GM23338 (cell line): ENCODE results near the gene MRC2. TPM values are rescaled to one million over a fixed set of nuclear protein-coding genes. Genes with fewer than 3 reads are reported as not detected.

Experiments
- ATAC-seq: fragments of 200-7000 bp; cut with Tn5 transposase; 3 replicates; pipeline ENCODE4 v1.9.1; 2020
- DNase-seq: peaks from one replicate; pipeline ENCODE4 v3.0.0-alpha.2; 2015; ENCODE audit warnings: low spot score
- H2AFZ ChIP-seq: fragments of 200-600 bp; sonication (generic); 2 replicates; pipeline ENCODE4 v1.8.0; 2016; ENCODE audit warnings: antibody characterized with exemption, mild to moderate bottlenecking, moderate library complexity
- H3F3A ChIP-seq: fragments of 200-600 bp; sonication (generic); replicated peaks from 2 replicates; pipeline ENCODE4 v1.8.0; 2017; ENCODE audit warnings: antibody characterized with exemption, mixed run types, low read depth
- H3K27ac ChIP-seq: fragments of 200-600 bp; sonication (generic); 2 replicates; pipeline ENCODE4 v1.6.1; 2016; ENCODE audit warnings: low read depth
- H3K27me3 ChIP-seq: fragments of 200-600 bp; sonication (generic); 2 replicates; pipeline ENCODE4 v1.8.0; 2016; ENCODE audit warnings: mild to moderate bottlenecking, mixed run types, moderate library complexity; ENCODE audit not compliant: insufficient read depth
- H3K36me3 ChIP-seq: fragments of 200-600 bp; sonication (generic); 2 replicates; pipeline ENCODE4 v1.8.0; 2016; ENCODE audit warnings: mild to moderate bottlenecking; ENCODE audit not compliant: insufficient read depth
- H3K4me1 ChIP-seq: fragments of 200-600 bp; sonication (generic); 2 replicates; pipeline ENCODE4 v1.8.0; 2016; ENCODE audit warnings: mild to moderate bottlenecking, moderate library complexity; ENCODE audit not compliant: insufficient read depth
- H3K4me2 ChIP-seq: fragments of 200-600 bp; sonication (generic); 2 replicates; pipeline ENCODE4 v1.7.1; 2017; ENCODE audit warnings: mixed run types
- H3K4me3 ChIP-seq: fragments of 200-600 bp; sonication (generic); 2 replicates; pipeline ENCODE4 v1.6.1; 2016; ENCODE audit warnings: mixed run types
- H3K79me2 ChIP-seq: fragments of 200-600 bp; sonication (generic); replicated peaks from 2 replicates; pipeline ENCODE4 v1.8.0; 2017; ENCODE audit warnings: mild to moderate bottlenecking; ENCODE audit not compliant: insufficient read depth
- H3K9me2 ChIP-seq: fragments of 200-600 bp; sonication (generic); 2 replicates; pipeline ENCODE4 v1.8.0; 2017; ENCODE audit not compliant: insufficient read depth
- H4K20me1 ChIP-seq: fragments of 200-600 bp; sonication (generic); replicated peaks from 2 replicates; pipeline ENCODE4 v1.8.0; 2017; ENCODE audit warnings: mild to moderate bottlenecking; ENCODE audit not compliant: insufficient read depth
- H3K27ac Mint-ChIP-seq: 2 replicates; pipeline ENCODE4 v1.8.0; 2020; ENCODE audit warnings: inconsistent platforms, mild to moderate bottlenecking, moderate library complexity, mixed read lengths
- H3K27me3 Mint-ChIP-seq: 3 replicates; pipeline ENCODE4 v1.8.0; 2022; ENCODE audit warnings: low read depth, mild to moderate bottlenecking, moderate library complexity, mixed read lengths, inconsistent platforms; ENCODE audit not compliant: insufficient read depth, poor library complexity
- H3K36me3 Mint-ChIP-seq: 3 replicates; pipeline ENCODE4 v1.8.0; 2021; ENCODE audit warnings: low read depth, mild to moderate bottlenecking, inconsistent platforms, moderate library complexity, mixed read lengths
- H3K4me1 Mint-ChIP-seq: 3 replicates; pipeline ENCODE4 v1.8.0; 2020; ENCODE audit warnings: mild to moderate bottlenecking, inconsistent platforms, mixed read lengths
- H3K4me3 Mint-ChIP-seq: 3 replicates; pipeline ENCODE4 v1.8.0; 2021; ENCODE audit warnings: moderate library complexity, mild to moderate bottlenecking, inconsistent platforms, mixed read lengths
- H3K9me3 Mint-ChIP-seq: 3 replicates; pipeline ENCODE4 v1.8.0; 2020; ENCODE audit warnings: moderate library complexity, mild to moderate bottlenecking, inconsistent platforms, mixed read lengths
- CREB1 ChIP-seq: fragments of 250-450 bp; sonication (Bioruptor Pico); IDR thresholded peaks from 2 replicates; pipeline ENCODE4 v1.5.0; 2020; ENCODE audit warnings: low read depth, mild to moderate bottlenecking, moderate library complexity
- ETS1 ChIP-seq: IDR thresholded peaks from 2 replicates; pipeline ENCODE4 v1.6.1; 2016; ENCODE audit warnings: antibody characterized with exemption
- EZH2 ChIP-seq: fragments of 200-600 bp; sonication (generic); IDR thresholded peaks from one replicate; pipeline ENCODE4 v1.8.0; 2017; ENCODE audit warnings: antibody characterized with exemption, mild to moderate bottlenecking, low read depth; ENCODE audit not compliant: unreplicated experiment
- JUNB ChIP-seq: IDR thresholded peaks from one replicate; pipeline ENCODE4 v1.6.1; 2016; ENCODE audit warnings: antibody characterized with exemption; ENCODE audit not compliant: unreplicated experiment
- STAT1 ChIP-seq: IDR thresholded peaks from one replicate; pipeline ENCODE4 v1.6.1; 2016; ENCODE audit warnings: antibody characterized with exemption; ENCODE audit not compliant: unreplicated experiment
- ZNF331 ChIP-seq: fragments of 250-450 bp; sonication (Bioruptor Pico); IDR thresholded peaks from 2 replicates; pipeline ENCODE4 v1.5.0; 2020; ENCODE audit warnings: low read depth, mild to moderate bottlenecking, moderate library complexity
- polyA plus RNA-seq: library from polyadenylated mRNA; unstranded; fragments of >200 nt; fragmentation: Nextera tagmentation; extraction: Ambion mirVana; gene quantifications from 2 replicates; pipeline ENCODE4 v1.2.1, GENCODE V29; 2016
- total RNA-seq: library from RNA; depleted of rRNA; stranded (reverse); fragments of >200 nt; shearing (Covaris generic); gene quantifications from 2 replicates; pipeline ENCODE4 v1.2.3, GENCODE V29; 2014
- TF ChIP-seq, protein P1 (sequence below): IDR thresholded peaks from one replicate; pipeline ENCODE4 v1.6.1; 2018; ENCODE audit warnings: antibody characterized with exemption; ENCODE audit not compliant: unreplicated experiment
- TF ChIP-seq, protein P2 (sequence below): fragments of 250-450 bp; sonication (Bioruptor Pico); IDR thresholded peaks from 2 replicates; pipeline ENCODE4 v1.5.0; 2020; ENCODE audit warnings: mild to moderate bottlenecking, moderate library complexity

MRC2 gene
- total and polyA plus RNA-seq, 2 experiments from 2014 or later, result 8.0 to 38.6 TPM

DNA sequence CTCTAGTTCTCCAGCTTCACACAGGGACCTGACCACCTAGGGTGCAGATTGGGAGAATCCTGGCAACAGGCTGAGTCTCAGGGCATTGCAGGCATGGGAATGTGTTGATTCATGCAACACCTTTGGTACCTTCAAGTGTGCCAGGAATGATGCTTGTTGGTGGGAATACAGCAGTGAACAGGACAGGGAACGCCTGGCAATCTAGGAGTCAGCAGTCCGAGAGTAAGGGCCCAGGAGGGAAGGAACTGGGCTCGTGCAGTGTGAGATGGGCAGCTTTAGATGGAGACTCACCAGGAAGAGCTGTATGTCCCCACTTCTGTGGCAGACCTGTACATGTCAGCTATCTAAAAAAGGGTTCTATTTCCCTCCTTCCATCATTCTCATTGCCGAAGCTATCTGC is 12.0 kb upstream of the MRC2 start (continued):
- TF ChIP-seq, protein P1, sequence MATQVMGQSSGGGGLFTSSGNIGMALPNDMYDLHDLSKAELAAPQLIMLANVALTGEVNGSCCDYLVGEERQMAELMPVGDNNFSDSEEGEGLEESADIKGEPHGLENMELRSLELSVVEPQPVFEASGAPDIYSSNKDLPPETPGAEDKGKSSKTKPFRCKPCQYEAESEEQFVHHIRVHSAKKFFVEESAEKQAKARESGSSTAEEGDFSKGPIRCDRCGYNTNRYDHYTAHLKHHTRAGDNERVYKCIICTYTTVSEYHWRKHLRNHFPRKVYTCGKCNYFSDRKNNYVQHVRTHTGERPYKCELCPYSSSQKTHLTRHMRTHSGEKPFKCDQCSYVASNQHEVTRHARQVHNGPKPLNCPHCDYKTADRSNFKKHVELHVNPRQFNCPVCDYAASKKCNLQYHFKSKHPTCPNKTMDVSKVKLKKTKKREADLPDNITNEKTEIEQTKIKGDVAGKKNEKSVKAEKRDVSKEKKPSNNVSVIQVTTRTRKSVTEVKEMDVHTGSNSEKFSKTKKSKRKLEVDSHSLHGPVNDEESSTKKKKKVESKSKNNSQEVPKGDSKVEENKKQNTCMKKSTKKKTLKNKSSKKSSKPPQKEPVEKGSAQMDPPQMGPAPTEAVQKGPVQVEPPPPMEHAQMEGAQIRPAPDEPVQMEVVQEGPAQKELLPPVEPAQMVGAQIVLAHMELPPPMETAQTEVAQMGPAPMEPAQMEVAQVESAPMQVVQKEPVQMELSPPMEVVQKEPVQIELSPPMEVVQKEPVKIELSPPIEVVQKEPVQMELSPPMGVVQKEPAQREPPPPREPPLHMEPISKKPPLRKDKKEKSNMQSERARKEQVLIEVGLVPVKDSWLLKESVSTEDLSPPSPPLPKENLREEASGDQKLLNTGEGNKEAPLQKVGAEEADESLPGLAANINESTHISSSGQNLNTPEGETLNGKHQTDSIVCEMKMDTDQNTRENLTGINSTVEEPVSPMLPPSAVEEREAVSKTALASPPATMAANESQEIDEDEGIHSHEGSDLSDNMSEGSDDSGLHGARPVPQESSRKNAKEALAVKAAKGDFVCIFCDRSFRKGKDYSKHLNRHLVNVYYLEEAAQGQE, result no peak
- TF ChIP-seq STAT1, result no peak
- no peak for TF ChIP-seq JUNB

GRCh38 chr17:62616993-62617893 is 10.2 kb upstream of the MRC2 start:
- H3K4me3 Mint-ChIP-seq, result peak overlapping the region; percentile 52
- H3K27me3 Mint-ChIP-seq, result peaks cover 12% of the 10 kb centered on the region
- no peaks in the 10 kb centered on the region for H3K9me3 Mint-ChIP-seq
- peak; percentile 80 for DNase-seq
- Histone ChIP-seq H3K4me3 (no peak overlapping the region), H3K36me3 (no peaks in the 10 kb centered on the region), H4K20me1 (no peaks in the 10 kb centered on the region; the same call in 1 of the 2 replicates), H3K27ac (peak overlapping the region; percentile 90), H3K4me1 (peaks cover 16% of the 10 kb centered on the region), H3F3A (0 out of 2 replicates have a peak, but pooled peaks cover 2% of the 10 kb centered on the region), H2AFZ (no peak overlapping the region), H3K79me2 (0 out of 2 replicates have a peak, but pooled peaks cover 4% of the 10 kb centered on the region), H3K27me3 (no peaks in the 10 kb centered on the region), H3K9me2 (no peaks in the 10 kb centered on the region), H3K4me2 (peak overlapping the region; percentile 49)
- peaks cover 23% of the 10 kb centered on the region for H3K4me1 Mint-ChIP-seq
- peaks cover 10% of the 10 kb centered on the region for H3K36me3 Mint-ChIP-seq
- H3K27ac Mint-ChIP-seq, result peak overlapping the region; percentile 97
- ATAC-seq, result peak; percentile 94
- TF ChIP-seq, protein P2, sequence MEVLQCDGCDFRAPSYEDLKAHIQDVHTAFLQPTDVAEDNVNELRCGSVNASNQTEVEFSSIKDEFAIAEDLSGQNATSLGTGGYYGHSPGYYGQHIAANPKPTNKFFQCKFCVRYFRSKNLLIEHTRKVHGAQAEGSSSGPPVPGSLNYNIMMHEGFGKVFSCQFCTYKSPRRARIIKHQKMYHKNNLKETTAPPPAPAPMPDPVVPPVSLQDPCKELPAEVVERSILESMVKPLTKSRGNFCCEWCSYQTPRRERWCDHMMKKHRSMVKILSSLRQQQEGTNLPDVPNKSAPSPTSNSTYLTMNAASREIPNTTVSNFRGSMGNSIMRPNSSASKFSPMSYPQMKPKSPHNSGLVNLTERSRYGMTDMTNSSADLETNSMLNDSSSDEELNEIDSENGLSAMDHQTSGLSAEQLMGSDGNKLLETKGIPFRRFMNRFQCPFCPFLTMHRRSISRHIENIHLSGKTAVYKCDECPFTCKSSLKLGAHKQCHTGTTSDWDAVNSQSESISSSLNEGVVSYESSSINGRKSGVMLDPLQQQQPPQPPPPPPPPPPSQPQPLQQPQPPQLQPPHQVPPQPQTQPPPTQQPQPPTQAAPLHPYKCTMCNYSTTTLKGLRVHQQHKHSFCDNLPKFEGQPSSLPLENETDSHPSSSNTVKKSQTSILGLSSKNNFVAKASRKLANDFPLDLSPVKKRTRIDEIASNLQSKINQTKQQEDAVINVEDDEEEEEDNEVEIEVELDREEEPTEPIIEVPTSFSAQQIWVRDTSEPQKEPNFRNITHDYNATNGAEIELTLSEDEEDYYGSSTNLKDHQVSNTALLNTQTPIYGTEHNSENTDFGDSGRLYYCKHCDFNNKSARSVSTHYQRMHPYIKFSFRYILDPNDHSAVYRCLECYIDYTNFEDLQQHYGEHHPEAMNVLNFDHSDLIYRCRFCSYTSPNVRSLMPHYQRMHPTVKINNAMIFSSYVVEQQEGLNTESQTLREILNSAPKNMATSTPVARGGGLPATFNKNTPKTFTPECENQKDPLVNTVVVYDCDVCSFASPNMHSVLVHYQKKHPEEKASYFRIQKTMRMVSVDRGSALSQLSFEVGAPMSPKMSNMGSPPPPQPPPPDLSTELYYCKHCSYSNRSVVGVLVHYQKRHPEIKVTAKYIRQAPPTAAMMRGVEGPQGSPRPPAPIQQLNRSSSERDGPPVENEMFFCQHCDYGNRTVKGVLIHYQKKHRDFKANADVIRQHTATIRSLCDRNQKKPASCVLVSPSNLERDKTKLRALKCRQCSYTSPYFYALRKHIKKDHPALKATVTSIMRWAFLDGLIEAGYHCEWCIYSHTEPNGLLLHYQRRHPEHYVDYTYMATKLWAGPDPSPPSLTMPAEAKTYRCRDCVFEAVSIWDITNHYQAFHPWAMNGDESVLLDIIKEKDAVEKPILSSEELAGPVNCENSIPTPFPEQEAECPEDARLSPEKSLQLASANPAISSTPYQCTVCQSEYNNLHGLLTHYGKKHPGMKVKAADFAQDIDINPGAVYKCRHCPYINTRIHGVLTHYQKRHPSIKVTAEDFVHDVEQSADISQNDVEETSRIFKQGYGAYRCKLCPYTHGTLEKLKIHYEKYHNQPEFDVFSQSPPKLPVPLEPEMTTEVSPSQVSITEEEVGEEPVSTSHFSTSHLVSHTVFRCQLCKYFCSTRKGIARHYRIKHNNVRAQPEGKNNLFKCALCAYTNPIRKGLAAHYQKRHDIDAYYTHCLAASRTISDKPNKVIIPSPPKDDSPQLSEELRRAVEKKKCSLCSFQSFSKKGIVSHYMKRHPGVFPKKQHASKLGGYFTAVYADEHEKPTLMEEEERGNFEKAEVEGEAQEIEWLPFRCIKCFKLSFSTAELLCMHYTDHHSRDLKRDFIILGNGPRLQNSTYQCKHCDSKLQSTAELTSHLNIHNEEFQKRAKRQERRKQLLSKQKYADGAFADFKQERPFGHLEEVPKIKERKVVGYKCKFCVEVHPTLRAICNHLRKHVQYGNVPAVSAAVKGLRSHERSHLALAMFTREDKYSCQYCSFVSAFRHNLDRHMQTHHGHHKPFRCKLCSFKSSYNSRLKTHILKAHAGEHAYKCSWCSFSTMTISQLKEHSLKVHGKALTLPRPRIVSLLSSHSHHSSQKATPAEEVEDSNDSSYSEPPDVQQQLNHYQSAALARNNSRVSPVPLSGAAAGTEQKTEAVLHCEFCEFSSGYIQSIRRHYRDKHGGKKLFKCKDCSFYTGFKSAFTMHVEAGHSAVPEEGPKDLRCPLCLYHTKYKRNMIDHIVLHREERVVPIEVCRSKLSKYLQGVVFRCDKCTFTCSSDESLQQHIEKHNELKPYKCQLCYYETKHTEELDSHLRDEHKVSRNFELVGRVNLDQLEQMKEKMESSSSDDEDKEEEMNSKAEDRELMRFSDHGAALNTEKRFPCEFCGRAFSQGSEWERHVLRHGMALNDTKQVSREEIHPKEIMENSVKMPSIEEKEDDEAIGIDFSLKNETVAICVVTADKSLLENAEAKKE, result no peak
- no peak for TF ChIP-seq CREB1 (CRISPR knock-in tag)
- TF ChIP-seq ETS1, result no peak
- TF ChIP-seq, protein P1, result no peak
- TF ChIP-seq STAT1, result no peak
- TF ChIP-seq ZNF331 (CRISPR knock-in tag), result no peak
- no peak for TF ChIP-seq EZH2
